ENCODE measurements around the gene CLCN1.
"Not testable (repeated sequence)": the region's sequence is repeated elsewhere in the genome, so short reads cannot be mapped to it uniquely, and the experiment has no call there.

CLCN1 gene

DNA sequence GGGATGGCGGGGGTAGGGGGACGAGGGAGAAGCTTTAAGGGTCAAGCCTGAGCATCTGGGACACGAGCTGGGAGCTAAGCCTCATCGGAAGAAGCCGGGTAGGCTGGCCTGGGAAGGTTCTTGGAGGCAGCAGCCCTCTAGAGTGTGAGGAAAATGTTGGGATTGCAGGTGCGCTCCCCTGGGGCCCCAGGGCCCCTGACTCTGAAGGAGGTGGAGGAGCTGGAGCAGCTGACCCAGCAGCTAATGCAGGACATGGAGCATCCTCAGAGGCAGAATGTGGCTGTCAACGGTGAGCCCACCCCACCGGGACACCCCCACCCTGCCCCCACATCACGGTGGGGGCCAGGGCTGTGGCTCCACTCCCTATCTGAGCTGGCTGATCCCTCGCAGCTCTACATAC is 72.1 kb downstream of the CLCN1 start:
- no peak for DNase-seq

GRCh38 chr7:143388491-143389101 is 72.7 kb downstream of the CLCN1 start:
- no peak for DNase-seq

DNA sequence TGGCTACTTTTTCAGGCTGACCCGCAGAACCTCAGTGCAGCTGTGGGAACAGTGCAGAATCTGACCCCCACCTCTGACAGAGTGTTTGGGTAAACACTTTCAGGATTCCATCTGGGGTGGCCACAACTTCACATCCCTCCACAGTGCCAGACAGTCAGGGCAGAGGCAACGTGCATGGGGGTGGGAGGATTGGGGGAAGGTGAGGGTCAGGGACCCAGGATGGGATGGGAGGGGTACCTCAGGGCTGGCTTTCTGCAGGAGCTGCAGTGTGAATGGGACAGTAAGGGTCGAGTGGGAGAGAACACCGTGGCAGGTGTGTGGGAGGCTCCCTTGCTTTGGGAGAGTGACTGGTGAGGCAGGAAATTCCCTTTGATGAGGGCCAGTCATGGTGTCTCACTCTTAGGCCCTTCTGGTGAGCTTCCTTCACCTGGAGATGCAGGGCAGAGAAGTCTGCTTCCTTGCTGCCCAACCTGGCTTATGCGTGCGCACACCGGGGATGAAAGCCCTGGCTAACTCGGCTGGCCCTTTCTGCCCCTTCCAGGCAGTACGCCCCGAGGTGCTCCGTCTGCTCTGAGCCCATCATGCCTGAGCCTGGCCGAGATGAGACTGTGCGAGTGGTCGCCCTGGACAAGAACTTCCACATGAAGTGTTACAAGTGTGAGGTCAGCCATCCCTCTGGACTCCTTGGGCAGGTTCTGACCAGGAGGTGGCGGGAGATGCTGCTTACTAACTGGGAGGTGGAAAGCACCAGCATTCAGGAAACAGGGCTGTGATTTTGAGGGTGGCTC is 73.6 kb downstream of the CLCN1 start:
- no peak for DNase-seq

DNA sequence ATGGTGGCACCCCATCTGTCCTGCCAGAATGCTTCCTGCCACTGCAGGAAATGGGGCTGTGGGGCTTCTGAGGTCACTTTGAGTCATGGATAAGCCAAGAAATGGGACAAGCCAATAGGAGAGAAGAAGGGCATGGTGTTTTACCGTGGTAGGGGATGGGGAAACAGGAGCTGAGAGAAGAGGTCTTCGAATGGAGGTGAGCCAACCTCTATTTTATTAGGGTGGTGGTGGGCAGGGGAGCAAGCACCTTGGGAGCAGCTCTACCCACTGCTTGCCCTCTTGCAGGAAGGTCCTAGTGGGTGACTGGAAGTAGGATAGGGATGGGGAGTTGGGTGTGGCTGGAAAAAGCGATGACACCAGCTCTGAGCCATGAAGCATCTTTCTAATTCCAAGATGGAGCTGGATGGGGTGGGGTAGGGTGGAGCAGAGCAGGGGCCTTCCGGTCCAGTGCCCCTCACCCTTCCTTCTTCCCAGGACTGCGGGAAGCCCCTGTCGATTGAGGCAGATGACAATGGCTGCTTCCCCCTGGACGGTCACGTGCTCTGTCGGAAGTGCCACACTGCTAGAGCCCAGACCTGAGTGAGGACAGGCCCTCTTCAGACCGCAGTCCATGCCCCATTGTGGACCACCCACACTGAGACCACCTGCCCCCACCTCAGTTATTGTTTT is 74.3 kb downstream of the CLCN1 start:
- DNase-seq: no peak

- no peak for DNase-seq
Observed at GRCh38 chr7:143390773-143391317, 74.9 kb downstream of the CLCN1 start.

GRCh38 chr7:143391462-143392404 is 75.8 kb downstream of the CLCN1 start:
- DNase-seq: no peak

DNA sequence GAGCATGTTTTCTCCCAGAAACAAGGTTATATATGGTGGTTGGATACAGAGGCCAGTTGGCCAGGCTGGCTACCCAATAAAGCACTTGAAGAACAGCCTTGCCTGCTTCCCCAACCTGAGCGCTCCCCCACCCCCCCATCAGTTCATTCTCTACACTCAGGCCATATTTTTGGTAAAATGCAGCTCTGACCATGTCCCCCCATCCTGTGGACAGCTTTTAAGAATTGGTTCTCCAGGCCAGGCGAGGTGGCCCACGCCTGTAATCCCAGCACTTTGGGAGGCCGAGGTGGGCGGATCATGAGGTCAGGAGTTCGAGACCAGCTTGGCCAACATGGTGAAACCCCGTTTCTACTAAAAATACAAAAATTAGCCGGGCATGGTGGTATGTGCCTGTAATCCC is 76.5 kb downstream of the CLCN1 start:
- not testable (repeated sequence) for DNase-seq

DNA sequence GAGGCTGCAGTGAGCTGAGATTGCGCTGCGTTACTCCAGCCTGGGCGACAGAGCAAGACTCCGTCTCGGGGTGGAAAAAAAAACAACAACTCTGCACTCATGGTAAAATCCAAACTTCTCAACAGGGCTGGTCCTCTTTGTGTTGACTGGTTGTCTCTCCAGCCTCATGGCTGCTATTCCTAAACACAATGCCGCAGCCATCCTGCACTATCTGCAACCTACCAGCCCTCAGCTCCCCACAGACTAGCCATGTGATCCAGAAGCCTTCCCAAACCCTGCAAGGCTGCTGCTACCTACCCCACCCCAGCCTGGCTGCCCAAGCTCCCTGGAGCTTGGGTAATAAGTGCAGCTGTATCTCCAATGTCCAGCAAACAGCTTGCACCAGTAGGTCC is 77.0 kb downstream of the CLCN1 start:
- DNase-seq: no peak

- no peak for DNase-seq
Observed at GRCh38 chr7:143393267-143394041, 77.5 kb downstream of the CLCN1 start.

- DNase-seq: no peak
Observed at GRCh38 chr7:143394068-143394467, 78.2 kb downstream of the CLCN1 start.

DNA sequence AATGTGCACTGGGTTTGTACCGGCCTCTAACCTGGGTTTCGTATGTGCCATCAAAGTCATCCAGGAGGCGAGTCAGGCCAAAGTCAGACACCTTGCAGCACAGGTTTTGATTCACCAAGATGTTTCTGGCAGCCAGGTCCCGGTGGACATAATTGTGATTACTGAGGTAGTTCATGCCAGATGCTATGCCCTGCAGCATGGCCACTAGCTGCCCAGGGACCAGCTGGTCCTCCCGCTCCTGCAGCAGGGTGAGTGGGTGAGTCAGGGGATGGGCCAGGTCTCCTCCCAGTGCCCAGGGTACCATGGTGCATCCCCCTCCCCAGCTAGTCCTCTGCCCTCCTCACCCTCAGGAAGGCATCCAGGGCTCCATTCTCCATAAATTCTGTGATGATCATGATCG is 78.9 kb downstream of the CLCN1 start:
- DNase-seq: no peak

GRCh38 chr7:143395187-143396149 is 79.6 kb downstream of the CLCN1 start:
- no peak for DNase-seq

- DNase-seq: no peak
Observed at GRCh38 chr7:143396182-143396581, 80.3 kb downstream of the CLCN1 start.

DNA sequence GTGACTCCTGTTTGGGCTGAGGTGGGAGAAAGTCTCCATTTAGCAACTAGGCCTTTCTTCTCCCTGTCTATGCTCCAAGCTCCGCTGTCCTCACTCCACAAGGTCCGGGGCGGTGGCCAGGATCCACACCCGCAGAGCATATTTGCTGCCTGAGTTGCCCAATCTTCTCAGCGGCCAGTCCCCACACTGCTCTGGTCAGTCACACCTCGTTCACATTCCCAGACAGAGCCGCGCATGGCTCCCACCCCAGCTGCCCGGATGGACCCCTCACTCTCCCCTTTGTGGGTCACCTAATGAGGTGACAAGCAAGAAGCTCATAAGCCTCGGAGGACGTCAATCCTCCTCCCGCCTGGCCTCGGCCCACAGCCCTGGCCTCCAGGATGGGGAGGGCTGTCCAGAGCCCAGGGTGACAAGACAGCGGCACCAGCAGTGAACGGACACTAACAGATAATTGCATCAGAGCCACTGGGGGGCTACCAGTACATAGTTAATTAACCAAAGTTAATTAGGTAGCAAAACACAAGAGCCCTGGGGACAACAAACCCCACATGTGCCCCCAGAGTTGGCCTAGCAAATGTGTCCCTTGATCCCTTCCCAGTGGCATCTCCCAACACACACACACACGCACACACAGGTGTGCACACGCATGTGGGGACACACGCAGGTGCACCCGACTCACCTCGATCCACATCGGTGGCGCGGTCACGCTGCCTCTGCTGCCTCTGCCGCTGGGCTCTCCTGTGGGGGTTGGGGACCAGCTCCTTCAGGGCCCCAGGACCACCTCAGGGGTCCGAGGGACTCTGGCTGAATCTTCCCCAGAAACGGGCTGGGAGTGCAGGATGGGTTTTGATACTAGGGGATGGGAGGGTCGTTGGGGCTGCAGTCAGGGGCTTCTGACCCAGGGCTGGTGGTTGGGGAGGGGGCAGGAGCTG is 81.0 kb downstream of the CLCN1 start:
- DNase-seq: no peak

- DNase-seq: no peak
Observed at GRCh38 chr7:143397710-143398530, 82.0 kb downstream of the CLCN1 start.

DNA sequence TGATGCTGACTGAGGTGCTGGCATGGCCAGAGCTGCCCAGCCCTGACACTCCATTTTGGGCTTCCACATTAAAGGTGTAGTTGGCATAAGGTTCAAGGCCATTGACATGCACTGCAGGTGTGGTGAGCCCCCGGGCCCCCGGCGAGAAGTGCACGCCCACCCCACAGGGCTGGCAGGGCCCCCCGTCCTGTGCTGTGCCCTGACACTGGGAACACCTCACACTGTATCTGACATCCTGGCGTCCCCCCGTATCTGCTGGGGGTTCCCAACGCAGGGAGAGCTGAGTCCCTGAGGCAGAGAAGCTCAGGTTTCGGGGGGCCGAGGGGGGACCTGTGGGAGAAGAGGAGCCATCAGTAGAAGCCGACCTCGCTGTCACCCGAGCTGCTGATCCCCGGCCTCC is 82.7 kb downstream of the CLCN1 start:
- DNase-seq: no peak

DNA sequence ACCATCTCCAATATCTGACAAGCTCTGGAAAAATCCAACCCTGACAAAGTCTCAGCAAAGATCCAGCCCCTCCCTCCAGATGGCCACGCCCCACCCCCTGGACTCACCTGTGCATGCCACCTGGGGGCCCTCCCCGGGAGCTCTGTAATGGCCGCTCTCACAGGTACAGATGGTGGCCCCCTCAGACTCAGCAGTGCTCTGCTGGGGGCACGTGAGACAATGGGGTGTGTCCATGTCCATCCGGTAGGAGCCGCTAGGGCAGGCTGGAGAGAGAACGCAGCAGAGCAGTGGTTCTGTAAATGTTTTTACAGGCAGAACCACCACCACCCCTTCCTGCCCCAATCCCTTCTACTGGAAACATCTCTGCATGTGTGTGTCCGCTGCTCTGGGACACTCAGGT is 83.2 kb downstream of the CLCN1 start:
- no peak for DNase-seq

GRCh38 chr7:143399642-143400041 is 83.7 kb downstream of the CLCN1 start:
- no peak for DNase-seq

- DNase-seq: no peak
Observed at GRCh38 chr7:143401265-143401664, 85.4 kb downstream of the CLCN1 start.

Measured in CD4-positive, alpha-beta T cell treated with Interferon gamma for 1 hour (primary cell).